Measurements from ENCODE around the gene LETM1. TPM values are rescaled to one million over a fixed set of nuclear protein-coding genes. Genes with fewer than 3 reads are reported as not detected.

The LETM1 gene
- total RNA-seq, 1 donor from 2014 or later, result 64.1 TPM

DNA sequence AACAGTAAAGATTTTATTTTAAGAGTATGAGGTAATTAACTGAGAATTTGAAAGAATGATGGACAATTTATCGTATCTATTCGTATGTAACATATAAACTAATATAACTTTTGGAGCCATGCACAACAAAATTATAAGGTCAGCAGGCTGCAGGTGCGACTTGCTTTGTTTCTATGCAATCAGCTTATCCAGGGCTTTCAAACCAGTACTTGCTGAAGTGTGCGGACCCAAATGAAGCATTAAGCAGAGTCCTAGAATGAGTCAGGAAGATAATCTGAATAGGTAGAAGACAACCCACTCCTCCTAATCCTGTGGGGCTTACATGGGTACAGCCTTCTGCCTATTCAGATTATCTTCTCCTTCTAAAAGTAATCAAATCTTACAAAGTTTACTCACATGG lies 17.3 kb upstream of the LETM1 start:
- intact Hi-C loops (cut with micrococcal nuclease), result loop anchor here (1.0 to 10.0 kb wide), 2 partner anchors 26 to 372 kb away; partner anchors contain the start of genes HAUS3 and POLN

DNA sequence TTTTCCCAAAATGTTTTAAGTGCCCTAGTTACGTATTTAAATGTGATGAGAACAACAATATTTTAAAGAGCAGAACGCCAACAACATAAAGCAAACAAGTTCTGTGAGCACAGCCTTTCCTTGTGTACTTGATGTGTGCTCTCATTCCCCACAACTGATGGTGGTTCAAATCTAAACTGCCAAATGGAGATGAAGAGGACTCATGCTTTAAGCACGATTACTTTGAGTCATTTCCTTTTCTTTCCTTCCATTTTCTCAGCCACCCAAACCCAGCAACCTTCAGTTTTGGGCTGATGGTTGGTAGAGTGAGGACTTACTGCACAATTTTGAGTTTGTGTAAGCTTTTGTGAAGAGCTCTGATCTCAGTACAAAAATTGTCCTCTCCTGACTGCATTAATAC lies 16.9 kb upstream of the LETM1 start:
- intact Hi-C loops (cut with micrococcal nuclease), result loop anchor here (1.0 to 10.0 kb wide), 2 partner anchors 26 to 372 kb away; partner anchors contain the start of genes HAUS3 and POLN

DNA sequence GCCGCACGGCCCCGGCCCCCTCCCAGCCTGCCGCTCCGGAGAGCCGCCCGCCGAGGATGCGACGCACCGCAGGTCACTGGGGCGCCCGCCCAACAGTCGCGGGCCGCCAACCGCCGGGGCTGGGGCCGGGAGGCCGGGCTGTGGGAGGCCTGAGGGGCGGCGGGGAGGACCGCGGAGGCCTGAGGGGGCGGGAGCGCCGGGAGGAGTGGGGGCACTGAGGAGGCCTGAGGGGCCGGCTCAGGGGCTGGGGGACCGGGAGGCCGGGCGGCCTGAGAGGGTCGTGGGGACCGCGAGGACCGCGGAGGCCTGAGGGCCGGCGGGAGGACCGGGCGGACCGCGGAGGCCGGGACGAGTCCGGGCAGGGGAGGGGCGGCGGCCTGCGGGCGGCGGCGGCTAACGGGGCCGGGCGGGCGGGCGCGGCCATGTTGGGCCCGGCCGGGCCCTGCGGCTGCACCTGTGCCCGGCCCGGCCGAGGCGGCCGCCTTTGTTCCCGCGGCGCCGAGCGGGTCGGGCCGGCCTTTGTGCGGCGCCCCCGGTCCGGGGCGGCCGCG lies 15.6 kb upstream of the LETM1 start:
- intact Hi-C loops (cut with micrococcal nuclease), result loop anchor here (2.0 to 10.0 kb wide), 4 partner anchors 159 to 623 kb away; partner anchors contain the start of genes CTBP1, HAUS3, POLN and SLBP

DNA sequence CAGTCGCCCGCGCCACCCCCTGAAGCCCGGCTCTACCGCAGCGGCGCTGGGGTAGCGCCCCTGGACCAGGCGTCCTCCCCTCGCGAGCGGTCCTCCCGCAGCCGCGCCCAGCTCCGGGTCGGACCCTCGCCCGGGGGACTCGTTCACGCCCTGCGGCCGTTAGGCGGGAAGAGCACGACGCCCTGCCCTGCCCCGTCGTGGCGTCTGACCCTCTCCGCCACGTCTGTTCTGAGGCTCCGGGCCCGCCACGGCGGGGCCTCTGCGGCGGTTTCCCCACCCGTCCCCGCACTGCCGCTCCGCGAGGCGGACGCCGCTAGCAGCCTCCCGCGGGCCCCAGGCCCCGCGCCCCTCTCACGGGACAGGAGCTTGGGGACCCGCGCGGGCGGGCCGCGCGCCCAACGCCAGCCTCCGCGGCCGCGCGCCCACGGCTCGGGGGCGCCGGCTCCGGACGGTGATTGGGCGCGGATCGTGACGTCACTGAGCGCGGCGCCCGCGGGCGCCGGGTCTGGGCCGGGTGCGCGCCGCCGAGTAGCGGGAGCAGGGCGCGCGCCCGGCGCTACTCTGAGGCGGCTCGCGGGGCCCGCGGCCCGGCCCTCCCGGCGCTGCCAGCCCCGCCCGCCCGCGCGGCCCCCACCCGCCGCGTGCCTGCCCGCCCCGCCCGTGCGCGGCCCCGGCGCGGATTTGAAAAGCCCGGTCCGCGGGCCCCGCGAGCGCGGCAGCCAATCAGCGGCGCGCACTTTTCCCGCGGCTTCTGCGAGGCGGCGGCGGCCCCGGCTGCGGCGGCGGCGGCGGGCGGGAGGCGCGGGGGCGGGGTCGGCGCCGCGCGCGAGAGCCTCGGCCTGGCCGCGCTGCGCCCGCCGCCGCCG lies 14.9 kb upstream of the LETM1 start, which contains the start of gene NSD2:
Gene NSD2, plus strand, starts transcription at position 816 of the 866 bp plus-strand sequence. CDS start 29,262 bp downstream, outside the sequence.
- intact Hi-C loops (cut with micrococcal nuclease), result loop anchor here (1.0 to 10.0 kb wide), 6 partner anchors 15 to 622 kb away; partner anchors contain the start of genes CTBP1, HAUS3, LETM1 and POLN

DNA sequence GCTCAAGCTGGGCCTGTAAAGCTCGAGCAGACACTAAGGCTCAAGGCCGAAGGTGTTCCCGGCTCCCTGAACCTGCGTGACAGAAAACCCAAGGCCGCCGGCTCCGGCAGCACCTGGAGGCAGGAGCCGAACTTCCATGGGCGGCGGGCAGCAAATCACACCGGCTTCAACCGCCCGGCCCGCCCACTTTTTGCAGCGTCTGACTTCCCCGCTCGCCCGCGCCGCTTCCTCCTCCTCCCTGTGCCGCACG lies 14.3 kb upstream of the LETM1 start:
- intact Hi-C loops (cut with micrococcal nuclease), result loop anchor here (1.0 to 10.0 kb wide), 6 partner anchors 14 to 621 kb away; partner anchors contain the start of genes CTBP1, HAUS3, LETM1 and POLN

DNA sequence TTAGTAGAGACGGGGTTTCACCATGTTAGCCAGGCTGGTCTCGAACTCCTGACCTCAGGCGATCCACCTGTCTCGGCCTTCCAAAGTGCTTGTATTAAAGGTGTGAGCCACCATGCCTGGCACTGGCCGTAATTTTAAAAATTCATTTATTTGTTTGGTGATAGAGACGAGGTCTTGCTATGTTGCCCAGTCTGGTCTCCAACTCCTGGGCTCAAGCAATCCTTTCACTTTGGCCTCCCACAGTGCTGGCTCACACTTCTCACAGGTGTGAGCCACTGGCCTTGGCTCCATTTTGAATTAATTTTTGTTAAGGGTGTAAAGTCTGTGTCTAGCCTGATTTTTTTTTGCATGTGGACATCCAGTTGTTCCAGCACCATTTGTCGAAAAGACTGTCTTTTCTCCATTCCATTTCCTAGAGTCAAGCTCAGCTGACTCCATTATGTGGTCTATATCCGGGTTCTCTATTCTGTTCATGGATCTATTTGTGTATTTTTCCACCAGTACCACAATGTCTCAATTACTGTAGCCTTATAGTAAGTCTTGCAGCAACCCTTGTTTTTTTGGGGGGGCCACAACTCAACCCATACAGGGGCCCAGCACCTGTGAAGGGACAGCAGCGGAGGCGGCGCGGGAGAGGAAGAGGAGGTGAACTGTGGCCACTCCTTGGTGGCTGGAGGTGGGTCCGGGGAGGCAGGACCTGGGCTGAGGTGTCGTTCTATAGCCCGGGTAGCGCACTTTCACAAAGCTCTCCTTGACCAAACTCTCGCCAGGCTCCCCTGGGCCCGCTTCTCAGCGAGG lies 13.8 kb upstream of the LETM1 start:
- intact Hi-C loops (cut with micrococcal nuclease), result loop anchor here (1.0 to 10.0 kb wide), 6 partner anchors 13 to 621 kb away; partner anchors contain the start of genes CTBP1, HAUS3, LETM1 and POLN

DNA sequence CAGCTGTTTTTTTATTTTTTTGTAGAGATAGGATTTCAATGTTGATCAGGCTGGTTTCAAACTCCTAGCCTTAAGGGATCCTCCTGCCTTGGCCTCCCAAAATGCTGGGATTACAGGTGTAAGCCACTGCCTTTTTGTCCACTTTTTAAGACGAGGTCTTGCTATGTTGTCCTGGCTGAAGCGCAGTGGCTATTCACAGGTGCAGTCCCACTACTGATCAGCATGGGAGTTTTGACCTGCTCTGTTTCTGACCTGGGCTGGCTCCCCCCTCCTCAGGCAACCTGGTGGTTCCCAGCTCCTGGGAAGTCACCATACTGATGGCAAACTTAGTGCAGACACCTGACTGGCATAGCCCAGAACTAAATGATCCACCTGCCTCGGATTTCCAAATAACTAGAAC lies 13.0 kb upstream of the LETM1 start:
- intact Hi-C loops (cut with micrococcal nuclease), result no loop called here

DNA sequence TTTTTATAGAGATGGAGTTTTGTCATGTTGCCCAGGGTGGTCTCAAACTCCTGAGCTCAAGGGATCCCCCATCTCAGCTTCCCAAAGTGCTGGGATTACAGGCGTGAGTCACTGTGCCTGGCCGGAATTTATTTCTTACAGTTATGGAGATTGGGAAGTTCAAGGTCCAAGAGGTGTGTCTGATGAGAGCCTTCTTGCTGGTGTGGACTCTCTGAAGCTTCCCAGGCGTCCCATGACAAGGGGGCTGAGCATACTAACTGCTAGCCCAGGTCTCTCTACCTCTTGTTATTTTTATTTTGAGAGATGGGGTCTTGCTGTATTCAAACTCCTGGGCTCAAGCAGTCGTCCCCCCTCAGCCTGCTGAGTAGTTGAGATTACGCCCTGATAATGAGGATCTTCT lies 12.3 kb upstream of the LETM1 start:
- intact Hi-C loops (cut with micrococcal nuclease), result no loop called here

DNA sequence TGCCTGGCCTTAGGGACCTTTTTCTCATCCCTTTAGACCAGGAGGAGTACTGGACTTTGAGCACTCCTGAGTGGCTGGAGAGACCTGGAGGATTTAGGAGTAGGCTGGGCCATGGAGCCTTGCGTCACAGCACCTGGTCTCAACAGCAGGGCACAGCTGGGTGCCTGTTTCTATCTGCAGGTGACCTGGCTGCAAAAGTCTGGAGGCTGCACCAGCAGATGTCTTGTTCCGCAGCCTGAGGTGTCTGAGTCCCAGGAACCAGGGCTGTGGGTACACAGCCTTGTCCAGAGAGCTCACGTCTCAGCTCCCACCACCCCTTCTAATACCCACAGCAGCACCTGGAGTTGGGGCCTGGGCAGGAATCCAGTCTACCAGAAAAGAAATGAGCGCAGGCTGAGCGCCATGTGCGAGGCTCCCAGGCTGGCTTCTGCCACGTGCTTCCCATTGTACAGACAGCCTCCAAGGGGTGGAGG lies 10.3 kb upstream of the LETM1 start:
- intact Hi-C loops (cut with micrococcal nuclease), result no loop called here

DNA sequence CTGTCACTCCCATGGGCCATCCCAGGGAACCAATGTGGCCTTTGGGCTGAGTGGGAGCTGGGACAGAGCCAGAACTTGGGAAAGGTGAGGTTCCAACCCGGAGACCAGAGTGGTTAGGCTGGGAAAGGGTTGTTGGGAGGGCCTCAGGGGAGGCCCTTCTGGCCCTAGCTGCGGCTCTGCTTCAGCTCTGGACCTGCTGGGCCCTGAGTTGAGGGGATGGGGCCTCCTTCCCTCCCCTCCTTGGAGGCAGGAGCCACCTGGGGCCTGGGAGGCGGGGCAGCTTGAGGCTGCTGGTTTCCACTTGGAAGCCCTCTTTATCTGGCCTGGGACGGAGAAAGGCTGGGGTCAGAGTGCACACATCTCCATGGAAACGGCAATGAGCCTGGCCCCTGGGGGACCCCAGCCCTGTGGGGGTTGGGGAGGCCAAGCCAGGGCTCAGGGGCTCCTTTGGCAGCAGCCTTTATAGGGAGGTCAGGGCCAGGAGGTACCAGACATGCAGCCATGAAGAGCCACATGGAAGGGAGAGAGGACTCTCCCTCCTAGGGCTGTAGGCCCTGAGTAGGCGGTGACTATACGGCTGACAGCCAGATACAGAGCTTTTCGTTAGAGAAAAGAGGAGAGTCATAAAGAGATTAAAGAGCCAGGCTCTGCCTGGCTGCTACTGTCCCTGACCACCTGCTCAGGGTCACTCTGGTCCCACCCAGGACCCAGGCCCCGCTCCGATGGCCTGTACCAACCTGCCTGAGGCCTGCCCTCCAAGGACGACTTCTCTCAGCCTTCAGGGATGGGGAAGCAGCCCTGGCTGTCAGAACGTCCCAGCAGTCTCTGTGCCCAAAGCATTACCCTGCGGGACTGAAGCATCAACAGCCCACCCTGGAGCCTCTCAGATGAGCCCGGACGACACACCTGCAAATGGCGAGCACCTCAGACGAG lies 8.4 kb upstream of the LETM1 start:
- intact Hi-C loops (cut with micrococcal nuclease), result no loop called here

DNA sequence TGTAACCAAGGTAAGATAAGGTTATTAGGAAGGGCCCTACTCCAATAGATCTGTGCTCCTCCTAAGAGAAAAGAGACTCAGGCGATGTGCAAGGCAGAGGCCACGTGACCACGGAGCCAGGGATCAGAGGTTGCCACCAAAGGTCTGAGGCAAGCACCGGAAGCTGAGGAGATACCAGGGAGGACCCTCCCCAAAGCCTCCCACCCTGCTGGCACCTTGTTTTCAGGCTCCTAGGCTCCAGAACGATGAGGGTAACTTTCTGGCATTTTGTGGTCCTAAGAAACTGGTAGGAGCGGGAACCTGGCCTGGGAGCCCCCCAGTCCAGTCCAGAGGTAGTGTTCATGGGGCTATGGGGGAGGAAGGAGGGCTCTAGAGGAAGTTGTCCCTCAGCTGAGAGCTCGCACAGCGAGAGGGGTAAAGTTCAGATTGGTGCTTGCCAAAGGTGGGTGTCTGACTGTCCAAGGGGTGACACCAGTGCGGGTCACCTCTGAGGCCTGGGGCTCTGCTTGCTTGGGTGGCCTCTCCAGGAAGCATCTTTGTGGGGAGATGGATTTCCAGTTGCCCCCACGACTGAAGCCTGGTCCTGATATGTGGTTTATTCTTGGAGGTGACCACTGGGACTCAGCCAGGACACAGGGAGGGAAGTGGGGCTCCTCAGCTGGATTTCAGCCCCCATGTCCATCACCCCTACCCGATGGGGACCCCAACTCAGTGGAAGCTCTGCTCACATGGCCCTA lies 7.5 kb upstream of the LETM1 start:
- intact Hi-C loops (cut with micrococcal nuclease), result no loop called here

DNA sequence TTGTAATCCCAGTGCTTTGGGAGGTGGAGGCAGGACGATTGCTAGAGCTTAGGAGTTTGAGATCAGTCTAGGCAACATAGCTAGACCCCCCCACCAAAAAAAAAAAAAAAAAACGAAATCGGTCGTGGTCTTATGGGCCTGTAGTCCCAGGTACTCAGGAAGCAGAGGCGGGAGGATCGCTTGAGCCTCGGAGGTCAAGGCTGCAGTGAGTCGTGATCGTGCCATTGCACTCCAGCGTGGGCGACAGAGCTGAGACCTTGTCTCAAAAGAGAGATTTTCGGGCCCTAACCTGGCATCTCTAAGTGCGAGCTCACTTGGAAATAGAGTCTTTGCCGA lies 7.0 kb upstream of the LETM1 start:
- intact Hi-C loops (cut with micrococcal nuclease), result no loop called here

DNA sequence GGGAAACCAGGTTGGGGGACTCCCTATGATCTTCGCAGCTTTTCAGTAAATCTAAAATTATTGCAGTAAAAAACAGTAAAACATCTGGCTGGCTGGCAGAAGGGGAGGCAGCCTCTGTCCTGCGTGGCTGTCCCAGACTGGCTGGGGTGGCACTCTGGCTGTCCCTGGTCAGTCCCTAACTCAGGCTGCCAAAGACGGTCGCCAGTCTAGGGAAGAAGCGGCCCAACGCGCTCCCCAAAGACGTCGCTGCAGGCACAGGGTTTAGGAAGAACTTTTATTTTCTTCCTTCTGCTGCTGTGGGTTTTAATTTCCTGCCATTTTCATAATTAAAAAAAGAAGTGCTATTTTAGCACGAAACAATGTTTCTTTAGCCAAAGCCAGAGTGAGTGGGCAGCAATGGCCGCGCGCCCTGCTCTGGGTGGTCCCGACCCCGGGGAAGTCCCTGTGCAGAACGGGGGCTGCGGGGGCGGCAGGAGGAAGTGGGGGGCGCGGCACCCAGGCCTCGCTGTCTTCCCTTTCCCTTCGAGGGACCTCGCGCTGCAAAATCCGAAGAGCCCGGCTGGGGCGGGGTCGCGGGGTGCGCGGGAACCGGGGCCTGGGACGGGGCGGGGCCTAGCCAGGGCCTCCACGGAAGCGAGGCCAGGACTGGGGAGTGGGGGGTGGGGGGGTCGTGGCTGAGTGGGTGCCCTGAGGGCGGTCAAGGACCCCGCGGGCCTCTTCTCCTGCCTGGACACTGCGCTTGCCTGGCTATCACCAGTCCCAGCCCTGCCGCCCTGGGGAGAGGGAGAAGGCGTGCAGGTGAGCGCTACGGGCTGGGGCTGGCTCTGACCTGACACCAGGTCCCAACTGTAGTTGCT lies 6.3 kb upstream of the LETM1 start:
- intact Hi-C loops (cut with micrococcal nuclease), result no loop called here

DNA sequence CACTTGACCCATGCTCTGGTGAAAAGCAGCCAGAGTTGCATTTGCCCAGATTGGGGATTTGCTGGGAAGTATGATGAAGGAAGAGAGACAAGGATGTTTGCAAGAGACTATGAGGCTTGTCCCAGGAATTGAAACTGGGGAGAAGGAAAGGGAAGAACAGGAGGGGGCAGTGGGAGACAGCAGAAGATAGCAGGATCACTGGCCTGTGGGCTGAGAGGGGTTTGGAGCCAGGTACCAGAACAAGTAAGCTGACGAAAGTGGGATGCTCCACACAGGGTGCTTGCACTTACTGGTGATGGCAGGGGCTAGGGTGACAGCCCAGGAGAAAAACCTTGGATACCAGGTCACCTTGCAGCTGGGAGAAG lies 3.4 kb upstream of the LETM1 start:
- intact Hi-C loops (cut with micrococcal nuclease), result loop anchor here (5.0 to 10.0 kb wide), 2 partner anchors 285 to 512 kb away; partner anchors contain the start of gene UVSSA

DNA sequence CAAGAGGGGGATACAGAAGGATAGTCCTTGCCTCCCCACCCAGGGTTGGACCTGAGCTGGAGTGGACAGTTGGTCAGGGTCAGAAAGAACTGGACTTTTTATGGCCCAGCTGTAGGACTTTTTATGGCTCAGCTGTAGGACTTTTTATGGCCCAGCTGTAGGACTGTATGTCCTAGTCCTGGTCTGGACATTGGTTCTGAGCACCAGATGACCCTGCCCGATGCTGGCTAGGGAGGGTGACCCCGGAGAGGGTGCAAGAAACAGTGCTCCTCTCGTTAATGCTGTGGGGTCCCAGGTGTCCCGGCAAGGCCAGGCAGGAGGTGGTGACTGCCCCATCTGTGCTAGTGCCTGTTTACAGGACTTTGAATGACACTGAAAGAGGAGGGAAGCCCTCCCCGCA lies 2.0 kb upstream of the LETM1 start:
- intact Hi-C loops (cut with micrococcal nuclease), result loop anchor here (5.0 to 10.0 kb wide), 2 partner anchors 283 to 511 kb away; partner anchors contain the start of gene UVSSA

DNA sequence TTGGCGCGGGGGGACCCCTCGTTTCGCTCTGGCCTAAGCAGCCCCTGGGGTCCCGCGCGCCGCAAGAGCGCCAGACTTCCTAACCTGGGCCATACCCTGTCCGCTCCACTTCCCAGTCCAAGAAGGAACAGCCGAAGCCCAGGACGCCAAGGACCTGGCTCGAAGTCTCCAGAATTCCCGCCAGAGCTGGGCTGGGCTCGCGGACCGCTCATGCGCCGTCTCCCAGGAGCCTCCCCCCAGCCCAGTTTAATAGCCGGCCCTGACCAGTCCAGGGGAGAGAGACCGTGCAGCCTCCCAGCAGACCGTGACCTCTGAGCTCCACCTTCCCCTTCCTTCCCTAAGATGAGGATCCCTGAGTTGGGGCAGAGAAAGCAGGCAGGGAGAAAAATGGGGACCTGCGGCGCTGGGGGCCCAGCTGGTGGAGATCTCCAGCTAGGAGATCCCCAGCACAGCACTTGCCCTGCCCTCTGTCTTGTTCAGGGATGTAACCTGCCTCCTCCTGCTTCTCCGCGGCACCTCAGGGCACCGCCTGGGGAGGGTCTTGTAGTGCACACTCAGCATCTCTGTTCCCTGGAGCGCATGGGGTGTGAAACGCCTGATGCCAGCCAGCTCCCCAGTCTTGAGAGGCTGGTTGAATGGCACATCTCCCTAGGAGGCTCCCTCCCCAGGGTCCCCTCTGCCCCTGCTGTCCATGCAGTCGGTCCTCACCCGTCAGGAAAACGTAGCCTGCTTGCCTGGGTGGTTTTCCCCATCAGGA lies 1.2 kb upstream of the LETM1 start:
- intact Hi-C loops (cut with micrococcal nuclease), result loop anchor here (1.0 to 10.0 kb wide), 6 partner anchors 13 to 561 kb away; partner anchors contain the start of genes CFAP99, SLBP, UVSSA and ZFYVE28

DNA sequence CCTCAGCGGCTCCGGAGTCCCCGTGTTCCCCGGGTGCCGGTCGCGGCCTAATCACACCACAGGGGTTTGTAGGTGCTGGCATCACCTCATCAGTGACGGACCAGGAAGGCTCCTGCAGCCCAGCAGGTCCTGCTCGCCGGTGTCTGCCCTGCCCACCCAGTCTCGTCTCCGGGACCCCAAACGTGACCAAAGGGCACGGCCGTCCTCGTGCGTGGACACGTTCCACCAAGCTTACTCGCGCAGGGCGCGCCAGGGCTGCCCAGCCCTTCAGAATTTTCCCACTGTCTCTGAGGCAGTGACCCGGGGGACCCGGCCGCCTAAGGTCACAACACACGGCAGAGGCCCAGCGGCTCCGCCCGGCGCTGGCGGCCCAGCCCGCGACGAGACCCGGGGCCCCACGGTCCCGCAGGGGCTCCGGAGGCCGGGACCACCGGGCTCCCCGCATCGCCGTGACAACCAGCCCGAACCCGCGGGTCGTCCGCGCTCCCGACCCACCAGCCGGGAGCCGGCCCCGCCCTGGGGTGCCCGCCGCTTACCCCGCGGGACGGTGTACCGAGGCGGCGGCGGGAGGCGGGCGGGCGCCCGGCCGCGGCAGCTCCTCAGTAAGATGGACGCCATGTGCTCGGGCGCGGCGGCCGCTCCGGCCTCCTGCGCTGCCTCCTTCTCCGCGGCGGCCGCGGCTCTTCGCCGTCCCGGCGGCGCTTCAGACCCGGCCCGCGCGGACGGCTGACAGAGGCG lies 454 bp downstream of the LETM1 start:
- intact Hi-C loops (cut with micrococcal nuclease), result loop anchor here (1.0 to 10.0 kb wide), 7 partner anchors 15 to 563 kb away; partner anchors contain the start of genes CFAP99, SLBP, UVSSA and ZFYVE28
